ENCODE measurements around the gene THSD7A. TPM values are rescaled to one million over a fixed set of nuclear protein-coding genes. Genes with fewer than 3 reads are reported as not detected.

The THSD7A gene
- polyA plus RNA-seq, 1 experiment: 0.06 TPM

DNA sequence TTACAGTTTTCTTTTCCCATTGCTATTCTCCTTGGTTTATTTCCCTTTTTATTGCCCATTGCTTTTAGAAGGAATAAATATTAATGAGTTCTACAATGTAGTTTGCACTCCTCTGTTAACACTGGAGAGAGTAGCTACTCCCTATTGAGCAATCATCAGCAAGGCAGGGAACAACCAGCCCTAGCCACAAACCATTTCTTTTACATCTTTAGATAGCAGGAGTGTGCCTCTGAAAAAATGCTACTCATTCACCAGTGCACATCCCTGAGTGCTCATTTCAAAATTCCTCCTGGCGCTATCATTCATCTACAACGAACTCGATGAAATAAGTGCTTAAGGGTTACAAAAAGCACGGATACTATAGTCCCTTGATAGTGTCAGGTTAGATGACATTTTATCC lies 252.9 kb downstream of the THSD7A start:
- Histone ChIP-seq H3K9me3 (ENCODE audit: control insufficient read depth, insufficient read depth, low read length) (no peaks in the 10 kb centered on the region), H3K4me3 (ENCODE audit: low read depth, low read length) (no peak overlapping the region), H3K27ac (ENCODE audit: low read depth, low read length) (no peak overlapping the region), H3K27me3 (ENCODE audit: control insufficient read depth, insufficient read depth, low read length) (no peaks in the 10 kb centered on the region)
- DNase-seq (ENCODE audit: low read depth, low spot score): no peak
- TF ChIP-seq, protein P1, sequence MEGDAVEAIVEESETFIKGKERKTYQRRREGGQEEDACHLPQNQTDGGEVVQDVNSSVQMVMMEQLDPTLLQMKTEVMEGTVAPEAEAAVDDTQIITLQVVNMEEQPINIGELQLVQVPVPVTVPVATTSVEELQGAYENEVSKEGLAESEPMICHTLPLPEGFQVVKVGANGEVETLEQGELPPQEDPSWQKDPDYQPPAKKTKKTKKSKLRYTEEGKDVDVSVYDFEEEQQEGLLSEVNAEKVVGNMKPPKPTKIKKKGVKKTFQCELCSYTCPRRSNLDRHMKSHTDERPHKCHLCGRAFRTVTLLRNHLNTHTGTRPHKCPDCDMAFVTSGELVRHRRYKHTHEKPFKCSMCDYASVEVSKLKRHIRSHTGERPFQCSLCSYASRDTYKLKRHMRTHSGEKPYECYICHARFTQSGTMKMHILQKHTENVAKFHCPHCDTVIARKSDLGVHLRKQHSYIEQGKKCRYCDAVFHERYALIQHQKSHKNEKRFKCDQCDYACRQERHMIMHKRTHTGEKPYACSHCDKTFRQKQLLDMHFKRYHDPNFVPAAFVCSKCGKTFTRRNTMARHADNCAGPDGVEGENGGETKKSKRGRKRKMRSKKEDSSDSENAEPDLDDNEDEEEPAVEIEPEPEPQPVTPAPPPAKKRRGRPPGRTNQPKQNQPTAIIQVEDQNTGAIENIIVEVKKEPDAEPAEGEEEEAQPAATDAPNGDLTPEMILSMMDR (IDR thresholded peaks at IDR 0.05; ENCODE audit: low read depth, low read length): no peak
- ChIA-PET POLR2A (no interaction called here), CTCF (no interaction called here)

DNA sequence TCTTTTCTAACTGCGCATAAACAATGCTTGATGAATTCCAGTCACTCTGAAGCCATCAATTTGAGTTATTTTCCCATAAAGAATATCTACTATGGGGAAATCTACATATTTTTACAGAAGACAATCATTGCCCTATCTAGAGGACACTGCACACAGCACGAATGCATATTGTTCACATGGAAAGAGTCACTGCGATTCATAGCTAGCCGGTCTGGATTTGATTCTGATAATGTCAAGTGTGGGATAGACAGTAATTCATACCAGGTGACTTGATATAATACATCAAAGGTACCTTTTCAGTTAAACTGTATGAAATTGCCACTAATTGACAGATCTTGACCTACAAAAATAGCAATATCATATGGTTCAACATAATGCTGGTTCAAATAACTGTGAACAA lies 255.7 kb downstream of the THSD7A start:
- POLR2A ChIA-PET: no interaction called here
- Histone ChIP-seq H3K27ac (ENCODE audit: low read depth, low read length) (no peak overlapping the region), H3K9me3 (ENCODE audit: control insufficient read depth, insufficient read depth, low read length) (no peaks in the 10 kb centered on the region), H3K4me3 (ENCODE audit: low read depth, low read length) (no peak overlapping the region), H3K27me3 (ENCODE audit: control insufficient read depth, insufficient read depth, low read length) (no peaks in the 10 kb centered on the region)
- DNase-seq (ENCODE audit: low read depth, low spot score): no peak
- CTCF ChIA-PET: no interaction called here
- TF ChIP-seq, protein P1 (IDR thresholded peaks at IDR 0.05; ENCODE audit: low read depth, low read length): no peak

GRCh38 chr7:11573128-11573750 lies 258.8 kb downstream of the THSD7A start:
- Histone ChIP-seq H3K9me3 (ENCODE audit: control insufficient read depth, insufficient read depth, low read length) (no peaks in the 10 kb centered on the region), H3K27me3 (ENCODE audit: control insufficient read depth, insufficient read depth, low read length) (no peaks in the 10 kb centered on the region), H3K27ac (ENCODE audit: low read depth, low read length) (no peak overlapping the region), H3K4me3 (ENCODE audit: low read depth, low read length) (no peak overlapping the region)
- ChIA-PET CTCF (no interaction called here), POLR2A (no interaction called here)
- DNase-seq (ENCODE audit: low read depth, low spot score): no peak
- TF ChIP-seq, protein P1 (IDR thresholded peaks at IDR 0.05; ENCODE audit: low read depth, low read length): no peak

DNA sequence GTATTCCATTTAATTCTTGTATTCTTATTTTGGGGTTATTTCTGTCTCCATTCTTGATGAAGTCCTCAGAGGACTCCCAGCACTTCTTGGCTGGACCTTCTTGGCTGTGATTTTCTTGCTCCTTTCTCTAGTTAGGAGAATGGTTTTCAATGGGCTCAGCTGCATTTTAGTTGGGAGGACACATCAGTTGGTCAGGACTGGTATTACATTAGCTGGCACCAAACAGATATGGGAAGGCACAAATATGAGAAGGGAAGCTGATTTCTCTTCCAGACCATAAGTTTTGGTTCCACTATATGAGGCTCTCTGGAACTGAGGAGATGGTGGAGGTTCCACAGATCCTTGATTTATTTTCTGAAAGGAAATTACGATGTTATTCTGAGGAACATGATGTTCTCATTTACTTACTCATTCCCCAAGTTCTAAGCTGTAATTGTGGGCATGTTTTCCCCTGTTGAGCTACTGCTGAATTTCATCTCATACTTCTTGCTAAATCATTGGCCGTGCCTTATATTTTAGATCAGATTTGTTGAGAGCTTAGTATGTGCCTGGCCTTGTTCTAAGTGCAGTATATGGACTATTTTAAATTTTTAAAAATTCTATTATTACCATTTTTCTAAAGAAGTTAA lies 261.0 kb downstream of the THSD7A start:
- DNase-seq (ENCODE audit: low read depth, low spot score): no peak
- CTCF ChIA-PET: no interaction called here
- POLR2A ChIA-PET: no interaction called here
- H3K27me3 ChIP-seq (ENCODE audit: control insufficient read depth, insufficient read depth, low read length): no peaks in the 10 kb centered on the region
- H3K9me3 ChIP-seq (ENCODE audit: control insufficient read depth, insufficient read depth, low read length): no peaks in the 10 kb centered on the region
- TF ChIP-seq, protein P1 (IDR thresholded peaks at IDR 0.05; ENCODE audit: low read depth, low read length): no peak
- H3K27ac ChIP-seq (ENCODE audit: low read depth, low read length): no peak overlapping the region
- no peak overlapping the region for H3K4me3 ChIP-seq (ENCODE audit: low read depth, low read length)

DNA sequence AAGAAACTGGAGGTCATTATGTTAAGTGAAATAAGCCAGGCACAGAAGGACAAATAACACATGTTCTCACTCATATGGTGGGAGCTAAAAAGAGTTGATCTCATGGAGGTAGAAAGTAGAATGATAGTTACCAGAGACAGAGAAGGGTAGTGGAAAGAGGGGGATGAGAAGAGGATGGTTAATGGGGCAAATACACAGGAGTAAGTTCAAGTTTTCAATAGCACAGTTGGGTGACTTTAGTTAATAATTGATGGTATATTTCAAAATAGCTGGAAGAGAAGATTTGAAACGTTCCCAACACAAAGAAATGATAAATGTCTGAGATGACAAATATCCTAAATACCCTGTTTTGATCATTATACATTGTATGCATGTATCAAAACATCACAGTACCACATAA lies 261.8 kb downstream of the THSD7A start:
- ChIA-PET CTCF (no interaction called here), POLR2A (no interaction called here)
- DNase-seq (ENCODE audit: low read depth, low spot score): no peak
- Histone ChIP-seq H3K9me3 (ENCODE audit: control insufficient read depth, insufficient read depth, low read length) (no peaks in the 10 kb centered on the region), H3K27ac (ENCODE audit: low read depth, low read length) (no peak overlapping the region), H3K4me3 (ENCODE audit: low read depth, low read length) (no peak overlapping the region), H3K27me3 (ENCODE audit: control insufficient read depth, insufficient read depth, low read length) (no peaks in the 10 kb centered on the region)
- TF ChIP-seq, protein P1 (IDR thresholded peaks at IDR 0.05; ENCODE audit: low read depth, low read length): no peak
